Measurements from ENCODE around the gene ADCY7. TPM values are rescaled to one million over a fixed set of nuclear protein-coding genes. Genes with fewer than 3 reads are reported as not detected.

Gene ADCY7
- total RNA-seq, 5 donors from 2014 or later (not counting 1 experiment from before 2014, with no cell fraction given) = 201 to 314 (median 278) TPM

DNA sequence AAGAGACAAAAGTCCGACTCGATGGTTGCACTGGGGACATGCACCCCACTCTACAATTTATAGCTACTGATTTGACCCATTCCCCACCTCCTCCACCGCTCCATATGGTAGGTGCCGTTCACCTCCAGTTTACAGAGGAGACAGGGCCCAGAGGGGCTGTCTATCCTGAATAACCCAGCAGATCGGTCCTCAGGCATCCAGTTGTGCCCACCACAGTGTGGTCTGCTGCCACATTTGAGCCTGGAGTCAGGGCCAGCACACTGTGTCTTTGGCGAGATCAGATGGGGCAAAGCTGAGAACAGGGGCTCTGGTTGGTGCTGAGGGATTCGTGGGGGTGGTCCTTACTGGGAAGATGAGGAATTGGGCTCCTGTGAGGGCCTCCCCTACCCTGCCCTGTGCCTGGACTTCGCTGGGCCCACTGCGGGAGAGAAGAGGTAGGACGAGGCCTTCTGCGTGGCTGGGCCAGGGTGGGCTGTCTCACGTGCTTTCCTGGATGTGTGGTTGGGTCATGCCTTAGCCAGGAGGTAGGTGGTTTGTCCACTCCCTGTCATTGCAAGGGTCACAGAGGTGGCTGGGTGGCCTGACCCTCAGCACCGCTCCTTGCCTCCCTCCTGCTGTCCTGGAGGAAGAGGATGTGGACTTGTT is 2.8 kb downstream of the ADCY7 start:
- peaks cover 86 to 94% (median 88%) of the 10 kb centered on the region in 3 donors for H3K4me1 Mint-ChIP-seq
- H3K9me3 Mint-ChIP-seq = no peaks in the 10 kb centered on the region
- ChIA-PET POLR2A (interaction anchor here (0.6 to 1.1 kb wide), 4 partner anchors 9 to 517 kb away, joined by 3 to 7 read pairs (median 4); no protein-coding TSS in a partner anchor), CTCF (interaction anchor here (0.6 to 1.4 kb wide), 5 partner anchors 9 to 244 kb away, joined by 3 to 7 read pairs (median 3); partner anchors contain the start of gene CNEP1R1 (in 1 of the 2))
- no peaks in the 10 kb centered on the region for H3K9me3 ChIP-seq
- DNase-seq (peak in 1 of 35 experiments; percentile 13), ATAC-seq (replicated peaks in 1 of 4) (no peak)
- H3K4me3 Mint-ChIP-seq = peak overlapping the region; percentile 85 to 95 (median 94)
- H3K36me3 ChIP-seq (ENCODE audit: control insufficient read depth in 2 of 2, extremely low read depth in 1 of 2, insufficient read depth in 1 of 2, low read length in 1 of 2) = peaks cover 8 to 25% of the 10 kb centered on the region in 2 donors
- H3K27me3 Mint-ChIP-seq = no peaks in the 10 kb centered on the region
- peaks cover 55 to 85% of the 10 kb centered on the region in 2 experiments for H3K4me1 ChIP-seq (ENCODE audit: control insufficient read depth in 1 of 2, extremely low read depth in 1 of 2, insufficient read depth in 2 of 2, low read length in 2 of 2)
- H3K4me3 ChIP-seq (ENCODE audit: control insufficient read depth in 1 of 2, extremely low read depth in 1 of 2, low read length in 1 of 2) = peak overlapping the region; percentile 0 to 27
- H3K27ac ChIP-seq (ENCODE audit: low read length) = peak overlapping the region; percentile 15
- whole genome bisulfite sequencing (ENCODE audit: insufficient coverage) = 87% methylated on average over 9 of the region's 13 CpGs
- H3K27me3 ChIP-seq (replicated peaks in 1 of 2; ENCODE audit: control insufficient read depth in 2 of 2, extremely low read depth in 1 of 2, insufficient read depth in 2 of 2, low read length in 1 of 2) = no peaks in the 10 kb centered on the region
- peak overlapping the region; percentile 99 to 100 for H3K27ac Mint-ChIP-seq
- peaks cover 16% of the 10 kb centered on the region for H3K36me3 Mint-ChIP-seq

DNA sequence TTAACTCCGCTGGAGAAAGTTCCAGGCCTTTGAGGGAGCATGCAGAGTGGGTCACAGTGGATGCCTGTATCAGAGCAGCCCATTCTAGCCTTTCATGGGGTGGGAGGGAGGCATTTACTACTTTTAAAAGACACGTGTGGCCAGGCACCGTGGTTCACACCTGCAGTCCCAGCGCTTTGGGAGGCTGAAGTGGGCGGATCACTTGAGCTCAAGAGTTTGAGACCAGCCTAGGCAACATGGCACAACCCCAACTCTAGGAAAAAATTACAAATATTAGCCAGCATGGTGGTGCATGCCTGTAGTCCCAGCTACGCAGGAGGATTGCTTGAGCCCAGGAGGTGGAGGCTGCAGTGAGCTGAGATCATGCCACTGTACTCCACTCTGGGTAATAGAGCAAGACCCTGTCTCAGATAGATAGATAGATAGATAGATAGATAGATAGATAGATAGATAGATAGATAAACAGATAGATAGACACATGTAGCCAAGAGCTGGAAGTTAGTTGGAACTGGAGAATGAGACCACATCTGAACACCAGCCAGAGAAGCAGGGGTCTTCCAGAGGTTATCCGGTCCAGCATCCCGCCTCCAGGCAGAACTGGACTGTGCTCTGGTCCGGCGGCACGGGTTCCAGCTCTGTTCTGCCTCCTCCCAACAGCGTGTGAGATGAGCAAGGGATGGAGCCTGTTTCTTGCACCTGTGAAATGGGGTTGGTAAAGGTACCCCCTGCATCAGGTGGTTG is 3.6 kb downstream of the ADCY7 start:
- no peak for ATAC-seq (replicated peaks in 1 of 4)
- no peaks in the 10 kb centered on the region for H3K9me3 Mint-ChIP-seq
- peak in 1 of 35 experiments; percentile 11 for DNase-seq
- H3K27ac ChIP-seq (ENCODE audit: low read length) = peak overlapping the region; percentile 20
- H3K27ac Mint-ChIP-seq = peak overlapping the region; percentile 99 to 100
- POLR2A ChIA-PET = interaction anchor here in 1 of 2 donors (0.5 to 0.6 kb wide), 2 partner anchors 25 to 498 kb away, joined by 4 read pairs; no protein-coding TSS in a partner anchor
- H3K36me3 Mint-ChIP-seq = peaks cover 16% of the 10 kb centered on the region
- H3K27me3 ChIP-seq (replicated peaks in 1 of 2; ENCODE audit: control insufficient read depth in 2 of 2, extremely low read depth in 1 of 2, insufficient read depth in 2 of 2, low read length in 1 of 2) = no peaks in the 10 kb centered on the region
- WGBS (ENCODE audit: insufficient coverage) = 71% methylated on average over 10 of the region's 12 CpGs
- CTCF ChIA-PET = interaction anchor here in 1 of 2 donors (0.6 kb wide), 1 partner anchor 10 kb away, joined by 7 read pairs; no protein-coding TSS in a partner anchor
- peak overlapping the region; percentile 85 to 95 (median 94) for H3K4me3 Mint-ChIP-seq
- no peaks in the 10 kb centered on the region for H3K9me3 ChIP-seq
- peak overlapping the region in 1 of 2 donors; percentile 17 for H3K4me3 ChIP-seq (ENCODE audit: control insufficient read depth in 1 of 2, extremely low read depth in 1 of 2, low read length in 1 of 2)
- H3K4me1 ChIP-seq (ENCODE audit: control insufficient read depth in 1 of 2, extremely low read depth in 1 of 2, insufficient read depth in 2 of 2, low read length in 2 of 2) = peaks cover 56 to 91% of the 10 kb centered on the region in 2 experiments
- no peaks in the 10 kb centered on the region for H3K27me3 Mint-ChIP-seq
- H3K4me1 Mint-ChIP-seq = peaks cover 88 to 94% (median 89%) of the 10 kb centered on the region in 3 donors
- H3K36me3 ChIP-seq (ENCODE audit: control insufficient read depth in 2 of 2, extremely low read depth in 1 of 2, insufficient read depth in 1 of 2, low read length in 1 of 2) = peaks cover 8 to 25% of the 10 kb centered on the region in 2 donors

DNA sequence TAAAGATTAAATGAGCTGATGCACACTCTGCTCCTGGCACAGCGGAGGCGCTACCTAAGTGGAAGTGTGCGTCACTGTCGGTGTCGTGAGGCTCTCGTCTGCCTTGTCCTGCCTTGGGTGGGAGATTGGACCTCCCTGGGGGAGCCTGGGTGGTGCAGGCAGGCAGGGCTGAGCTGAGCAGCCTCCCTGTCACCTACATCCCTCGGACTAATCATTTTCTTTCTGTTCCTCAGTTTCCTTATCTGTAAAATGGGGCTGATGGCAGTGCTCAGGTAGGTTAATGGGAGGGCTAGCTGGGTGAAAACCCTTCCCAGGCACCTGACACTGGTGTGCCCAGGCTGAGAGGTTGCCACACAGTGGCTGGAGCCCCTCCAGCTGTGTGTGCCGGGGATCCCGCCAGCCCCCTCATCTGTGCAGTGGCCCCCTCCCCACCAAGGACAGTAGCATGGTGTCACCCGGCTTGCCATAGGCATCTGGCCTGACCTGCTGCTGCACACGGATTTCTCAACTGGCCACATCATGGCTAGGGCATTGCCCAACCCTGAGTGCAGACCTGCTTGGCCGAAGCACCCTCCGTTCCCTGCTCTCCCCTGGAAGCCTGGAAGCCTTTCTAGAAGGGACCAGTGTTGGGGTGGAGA is 4.3 kb downstream of the ADCY7 start:
- H3K4me3 Mint-ChIP-seq = peak overlapping the region; percentile 17 to 85 (median 26)
- peak overlapping the region; percentile 99 to 100 for H3K27ac Mint-ChIP-seq
- POLR2A ChIA-PET = interaction anchor here in 1 of 2 donors (0.5 kb wide), 1 partner anchor 497 kb away, joined by 4 read pairs; no protein-coding TSS in a partner anchor
- peaks cover 8 to 25% of the 10 kb centered on the region in 2 donors for H3K36me3 ChIP-seq (ENCODE audit: control insufficient read depth in 2 of 2, extremely low read depth in 1 of 2, insufficient read depth in 1 of 2, low read length in 1 of 2)
- ATAC-seq (replicated peaks in 1 of 4) (no peak), DNase-seq (no peak)
- H3K27me3 Mint-ChIP-seq = no peaks in the 10 kb centered on the region
- CTCF ChIA-PET = no interaction called here
- peak overlapping the region in 1 of 2 donors; percentile 17 for H3K4me3 ChIP-seq (ENCODE audit: control insufficient read depth in 1 of 2, extremely low read depth in 1 of 2, low read length in 1 of 2)
- no peaks in the 10 kb centered on the region for H3K27me3 ChIP-seq (replicated peaks in 1 of 2; ENCODE audit: control insufficient read depth in 2 of 2, extremely low read depth in 1 of 2, insufficient read depth in 2 of 2, low read length in 1 of 2)
- H3K9me3 ChIP-seq = no peaks in the 10 kb centered on the region
- peaks cover 16% of the 10 kb centered on the region for H3K36me3 Mint-ChIP-seq
- no peaks in the 10 kb centered on the region for H3K9me3 Mint-ChIP-seq
- peaks cover 59 to 91% of the 10 kb centered on the region in 2 experiments for H3K4me1 ChIP-seq (ENCODE audit: control insufficient read depth in 1 of 2, extremely low read depth in 1 of 2, insufficient read depth in 2 of 2, low read length in 2 of 2)
- H3K4me1 Mint-ChIP-seq = peaks cover 88 to 94% (median 89%) of the 10 kb centered on the region in 3 donors
- 78% methylated on average over 7 of the region's 13 CpGs for WGBS (ENCODE audit: insufficient coverage)
- H3K27ac ChIP-seq (ENCODE audit: low read length) = peak overlapping the region; percentile 93

DNA sequence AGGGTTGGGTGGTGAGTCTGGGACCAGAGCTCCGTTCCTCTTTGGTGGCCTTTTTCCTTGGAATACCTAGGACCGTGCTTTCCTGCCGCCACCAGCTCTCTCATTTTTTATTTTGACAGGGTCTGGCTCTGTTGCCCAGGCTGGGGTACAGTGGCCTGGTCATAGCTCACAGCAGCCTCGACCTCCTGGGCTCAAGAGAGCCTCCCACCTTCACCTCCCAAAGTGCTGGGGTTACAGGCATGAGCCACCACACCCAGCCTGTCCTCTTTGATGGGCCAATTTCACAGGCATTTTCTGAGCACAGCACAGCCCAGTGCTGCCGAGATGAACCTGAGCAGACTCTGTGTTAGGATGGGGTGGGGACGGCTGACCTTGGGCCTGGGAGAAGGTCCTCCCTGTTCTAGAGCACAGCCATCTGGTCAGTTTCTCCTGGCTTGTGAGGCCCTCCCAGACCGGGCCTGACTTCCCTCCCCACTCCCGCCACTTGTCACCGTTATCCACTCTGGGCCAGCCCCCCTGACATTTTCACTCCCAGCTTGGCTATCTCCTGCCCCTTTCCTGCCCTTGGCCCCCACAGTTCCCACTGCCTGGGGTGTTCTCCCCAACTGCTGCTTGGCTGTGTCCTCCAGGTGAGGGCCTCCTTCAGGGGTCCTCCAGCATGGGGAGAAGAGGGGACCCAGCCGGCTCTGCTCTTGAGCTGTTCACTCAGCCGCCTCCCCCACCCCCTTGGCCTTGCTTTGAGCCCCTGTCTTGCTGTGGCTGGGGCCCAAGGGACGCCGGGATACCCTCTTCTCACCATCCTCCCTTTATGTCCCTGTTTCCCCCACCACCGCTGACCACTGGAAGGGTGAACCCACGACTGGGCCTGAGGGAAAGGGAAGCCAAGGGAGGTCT is 5.0 kb downstream of the ADCY7 start:
- H3K27ac ChIP-seq (ENCODE audit: low read length) = peak overlapping the region; percentile 93
- POLR2A ChIA-PET = interaction anchor here (1.0 to 1.2 kb wide), 2 partner anchors 13 to 83 kb away, joined by 3 read pairs; no protein-coding TSS in a partner anchor
- no peak for DNase-seq
- no peaks in the 10 kb centered on the region for H3K27me3 ChIP-seq (replicated peaks in 1 of 2; ENCODE audit: control insufficient read depth in 2 of 2, extremely low read depth in 1 of 2, insufficient read depth in 2 of 2, low read length in 1 of 2)
- H3K4me1 Mint-ChIP-seq = peaks cover 89 to 95% (median 89%) of the 10 kb centered on the region in 3 donors
- H3K9me3 Mint-ChIP-seq = no peaks in the 10 kb centered on the region
- CTCF ChIA-PET = no interaction called here
- peak overlapping the region; percentile 99 to 100 for H3K27ac Mint-ChIP-seq
- no peaks in the 10 kb centered on the region for H3K27me3 Mint-ChIP-seq
- H3K9me3 ChIP-seq = no peaks in the 10 kb centered on the region
- peaks cover 8 to 32% of the 10 kb centered on the region in 2 donors for H3K36me3 ChIP-seq (ENCODE audit: control insufficient read depth in 2 of 2, extremely low read depth in 1 of 2, insufficient read depth in 1 of 2, low read length in 1 of 2)
- H3K4me3 Mint-ChIP-seq = peak overlapping the region; percentile 21 to 85 (median 26)
- H3K4me3 ChIP-seq (ENCODE audit: control insufficient read depth in 1 of 2, extremely low read depth in 1 of 2, low read length in 1 of 2) = peak overlapping the region in 1 of 2 donors; percentile 11
- peaks cover 16% of the 10 kb centered on the region for H3K36me3 Mint-ChIP-seq
- 61% methylated on average over 4 of the region's 15 CpGs for WGBS (ENCODE audit: insufficient coverage)
- H3K4me1 ChIP-seq (ENCODE audit: control insufficient read depth in 1 of 2, extremely low read depth in 1 of 2, insufficient read depth in 2 of 2, low read length in 2 of 2) = peaks cover 60 to 91% of the 10 kb centered on the region in 2 experiments
- no peak for ATAC-seq (replicated peaks in 1 of 4)

DNA sequence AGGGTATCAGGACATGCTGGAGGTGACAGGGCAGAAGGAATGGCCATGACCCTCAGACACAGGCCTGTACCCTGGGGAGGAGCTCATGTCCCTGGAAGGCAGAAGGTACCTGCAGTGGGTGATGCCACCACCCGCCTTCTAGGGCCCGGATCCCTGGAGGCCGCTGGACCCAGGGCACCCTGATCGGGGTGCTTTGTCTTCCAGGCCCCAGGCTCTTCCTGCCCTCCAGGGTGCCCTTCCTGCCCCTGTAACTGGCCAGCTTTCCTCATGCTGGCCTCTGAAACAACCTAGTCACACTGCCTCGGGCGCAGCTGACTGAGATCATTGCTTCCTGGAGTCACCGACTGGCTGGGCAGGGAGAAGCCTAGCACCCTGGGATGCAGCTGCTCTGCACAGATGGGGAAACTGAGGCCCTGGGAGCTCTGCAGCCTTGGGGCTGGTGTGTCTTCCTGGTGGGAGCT is 5.8 kb downstream of the ADCY7 start:
- no peaks in the 10 kb centered on the region for H3K9me3 ChIP-seq
- H3K36me3 Mint-ChIP-seq = peaks cover 21% of the 10 kb centered on the region

More for the DNA sequence above, 5.8 kb downstream of the ADCY7 start:
- peaks cover 94 to 100% (median 94%) of the 10 kb centered on the region in 3 donors for H3K4me1 Mint-ChIP-seq
- no peaks in the 10 kb centered on the region for H3K27me3 Mint-ChIP-seq
- H3K4me3 ChIP-seq (ENCODE audit: control insufficient read depth in 1 of 2, extremely low read depth in 1 of 2, low read length in 1 of 2) = peak overlapping the region in 1 of 2 donors; percentile 25
- no peaks in the 10 kb centered on the region for H3K9me3 Mint-ChIP-seq
- ATAC-seq (replicated peaks in 1 of 4) (no peak), DNase-seq (no peak)
- peak overlapping the region in 2 of 3 donors; percentile 85 to 89 for H3K4me3 Mint-ChIP-seq
- H3K27ac ChIP-seq (ENCODE audit: low read length) = peak overlapping the region; percentile 93
- ChIA-PET POLR2A (interaction anchor here (1.0 to 1.2 kb wide), 2 partner anchors 13 to 83 kb away, joined by 3 read pairs; no protein-coding TSS in a partner anchor), CTCF (interaction anchor here in 1 of 2 donors (1.0 kb wide), 2 partner anchors 15 to 83 kb away, joined by 3 read pairs; no protein-coding TSS in a partner anchor)
- peaks cover 63 to 94% of the 10 kb centered on the region in 2 experiments for H3K4me1 ChIP-seq (ENCODE audit: control insufficient read depth in 1 of 2, extremely low read depth in 1 of 2, insufficient read depth in 2 of 2, low read length in 2 of 2)
- peak overlapping the region; percentile 99 to 100 for H3K27ac Mint-ChIP-seq
- no peaks in the 10 kb centered on the region for H3K27me3 ChIP-seq (replicated peaks in 1 of 2; ENCODE audit: control insufficient read depth in 2 of 2, extremely low read depth in 1 of 2, insufficient read depth in 2 of 2, low read length in 1 of 2)
- WGBS (ENCODE audit: insufficient coverage) = 62% methylated on average over 7 of the region's 7 CpGs
- peaks cover 8 to 34% of the 10 kb centered on the region in 2 donors for H3K36me3 ChIP-seq (ENCODE audit: control insufficient read depth in 2 of 2, extremely low read depth in 1 of 2, insufficient read depth in 1 of 2, low read length in 1 of 2)

Data from T-cell (primary cell).